Heart right ventricle (tissue), 16 donors: Measurements from ENCODE around the gene LINGO3. TPM values are rescaled to one million over a fixed set of nuclear protein-coding genes. Genes with fewer than 3 reads are reported as not detected.

ENCODE experiments used
- ATAC-seq, 8 donors: fragments of 200-7000 bp; cut with Tn5 transposase; one replicate each; pipeline ENCODE4 v1.9.1; 2020; ENCODE audit warnings: mild to moderate bottlenecking in 8 of 8, moderate library complexity in 8 of 8, moderate number of reproducible peaks in 1 of 8
- DNase-seq, 2 donors: peaks; one replicate each; pipeline ENCODE4 v3.0.0-alpha.2; 2020
- H3K27ac ChIP-seq, 10 donors: fragments of 200-600 bp; sonication (generic) in 2 of 10; one replicate each; pipeline versions ENCODE4 v1.5.0 to v1.8.0; 2020 to 2022; ENCODE audit warnings: mild to moderate bottlenecking in 3 of 10
- H3K27me3 ChIP-seq, 7 donors: fragments of 200-600 bp; one replicate each; pipeline ENCODE4 v1.8.0; 2021 to 2022; ENCODE audit warnings: mild to moderate bottlenecking in 2 of 7
- H3K36me3 ChIP-seq, 9 donors: fragments of 200-600 bp; sonication (generic) in 1 of 9; one replicate each; pipeline versions ENCODE4 v1.5.0 to v1.8.0; 2020 to 2022; ENCODE audit warnings: mild to moderate bottlenecking in 2 of 9
- H3K4me1 ChIP-seq, 9 donors: fragments of 200-600 bp; sonication (generic) in 1 of 9; one replicate each; pipeline versions ENCODE4 v1.5.0 to v1.8.0; 2020 to 2022; ENCODE audit warnings: mild to moderate bottlenecking in 4 of 9
- H3K4me3 ChIP-seq, 10 donors: fragments of 200-600 bp; sonication (generic) in 2 of 10; one replicate each; pipeline versions ENCODE4 v1.5.0 to v1.8.0; 2020 to 2022; ENCODE audit warnings: mild to moderate bottlenecking in 7 of 10, moderate library complexity in 2 of 10
- H3K9me3 ChIP-seq, 11 donors: fragments of 200-600 bp in 10 of 11; sonication (generic) in 2 of 11; one replicate each; pipeline versions ENCODE4 v1.5.0 to v1.8.0; 2013 to 2022; ENCODE audit warnings: mild to moderate bottlenecking in 2 of 11, control low read depth in 1 of 11, moderate library complexity in 1 of 11
- WGBS, 2 donors: extraction: QIAGEN DNeasy Blood & Tissue Kit; methylation state at CpG; one replicate each; pipeline ENCODE4 v1.1.7; 2013; ENCODE audit warnings: inconsistent platforms in 1 of 2; 5-methylcytosine and 5-hydroxymethylcytosine counted together
- intact Hi-C, 10 donors: fragments of 100-400 bp; cut with DNase I; formaldehyde crosslinking; loops; one replicate each; pipeline versions ENCODE4 v1.11.1 to v1.14.2; 2022
- polyA plus RNA-seq, 2 donors: library from polyadenylated mRNA; stranded (reverse); fragments of 200-250 nt; gene quantifications; one replicate each; pipeline ENCODE4 v1.2.3, GENCODE V29; 2013
- total RNA-seq, 10 donors: library from RNA; stranded (reverse); fragmentation: NEBNext Ultra II Directional in 3 of 10; extraction: Animal tissue kit (Norgen Biotek cat#: 25700) in 3 of 10; gene quantifications; one replicate each; pipeline versions ENCODE4 v1.2.1 to v1.2.4, GENCODE V29; 2021 to 2023
- TF ChIP-seq, protein P1 (sequence below), 9 donors: fragments of 200-600 bp; sonication (generic) in 2 of 9; IDR thresholded peaks; one replicate each; pipeline versions ENCODE4 v1.5.0 to v1.8.0; 2021 to 2022; ENCODE audit warnings: antibody characterized with exemption in 9 of 9, mild to moderate bottlenecking in 5 of 9, moderate library complexity in 1 of 9
- donor health status: Arrhythmogenic right ventricular cardiomyopathy.
- donor health status: ischemic (EF 13 %, LVEDD 7.1; RV severe dilation, severe dysfunction).
- donor health status: healthy with polysubstance abuse.
- donor health status: DM: no; HTN: yes; CAD: no.
- donor health status: DM: no; HTN: no; CAD: no.
- donor health status: ischemic (EF 25% LVEDD 6.9; RV normal size, moderate dysfunction).
- donor health status: ischemic (EF 25% LVEDD 5.7; RV mildly dilated, moderate dysfunction).
- donor health status: healthy.
- donor health status: DM: yes; HTN: yes; CAD: no.
- donor health status: Ischemic cardiomyopathy.
- donor health status: ischemic (EF 35%, LVEDD 5.7; RV mildly dilated, moderate dysfunction).
- donor health status: nonischemic (EF 11% LVEDD 7.7; RV severe dilation, severe dysfunction).
- donor health status: DM: yes; HTN: yes; CAD: no.
- donor health status: PGD.
- donor health status: ischemic (EF 29% LVEDD 5.4; RV normal size, mild dysfunction).
- donor health status: nonischemic (EF 23%, LVEDD 6.1; RV moderate dilation, normal function).

The LINGO3 gene
- total and polyA plus RNA-seq, 12 donors, result not detected

DNA sequence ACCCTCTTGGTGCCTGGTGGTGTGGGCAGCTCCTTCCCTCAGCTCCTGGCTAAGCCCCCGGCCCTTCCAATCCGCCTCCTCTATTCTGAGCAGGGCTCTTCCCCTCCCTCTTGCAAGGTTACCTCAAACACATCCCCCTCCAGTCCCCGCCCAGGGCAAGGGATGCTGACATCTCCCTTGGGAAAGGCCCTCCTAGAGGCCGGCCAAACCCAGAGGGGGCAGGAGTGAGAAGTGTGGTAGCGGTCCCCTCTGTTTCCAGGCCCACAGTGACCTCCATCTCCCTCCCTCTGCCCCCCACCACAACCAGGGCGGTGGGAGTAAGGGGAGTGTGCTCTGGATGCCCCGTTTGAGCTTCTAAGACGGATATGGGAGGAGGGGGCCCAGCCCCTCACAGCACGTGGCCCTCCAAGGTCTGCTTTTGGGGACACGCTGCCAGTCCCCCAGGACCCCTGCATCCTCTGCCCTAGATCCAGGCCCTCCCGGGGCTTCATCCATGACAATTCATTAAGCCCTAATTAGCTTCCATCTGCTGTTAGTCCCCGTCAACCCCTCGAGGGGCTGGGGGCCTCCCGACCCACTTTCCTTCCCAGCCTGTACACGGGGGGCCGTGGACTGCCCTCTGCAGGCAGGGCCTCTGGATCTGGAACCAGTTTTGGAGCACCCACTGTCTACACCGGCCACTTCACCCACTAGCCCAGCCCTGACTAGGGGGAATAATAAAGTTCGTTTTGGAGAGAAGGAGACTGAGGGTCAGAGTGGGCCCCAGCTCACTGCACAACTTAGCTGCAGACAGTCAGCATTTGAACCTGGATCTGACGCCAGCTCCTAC is 2.3 kb downstream of the LINGO3 start:
- TF ChIP-seq, protein P1, sequence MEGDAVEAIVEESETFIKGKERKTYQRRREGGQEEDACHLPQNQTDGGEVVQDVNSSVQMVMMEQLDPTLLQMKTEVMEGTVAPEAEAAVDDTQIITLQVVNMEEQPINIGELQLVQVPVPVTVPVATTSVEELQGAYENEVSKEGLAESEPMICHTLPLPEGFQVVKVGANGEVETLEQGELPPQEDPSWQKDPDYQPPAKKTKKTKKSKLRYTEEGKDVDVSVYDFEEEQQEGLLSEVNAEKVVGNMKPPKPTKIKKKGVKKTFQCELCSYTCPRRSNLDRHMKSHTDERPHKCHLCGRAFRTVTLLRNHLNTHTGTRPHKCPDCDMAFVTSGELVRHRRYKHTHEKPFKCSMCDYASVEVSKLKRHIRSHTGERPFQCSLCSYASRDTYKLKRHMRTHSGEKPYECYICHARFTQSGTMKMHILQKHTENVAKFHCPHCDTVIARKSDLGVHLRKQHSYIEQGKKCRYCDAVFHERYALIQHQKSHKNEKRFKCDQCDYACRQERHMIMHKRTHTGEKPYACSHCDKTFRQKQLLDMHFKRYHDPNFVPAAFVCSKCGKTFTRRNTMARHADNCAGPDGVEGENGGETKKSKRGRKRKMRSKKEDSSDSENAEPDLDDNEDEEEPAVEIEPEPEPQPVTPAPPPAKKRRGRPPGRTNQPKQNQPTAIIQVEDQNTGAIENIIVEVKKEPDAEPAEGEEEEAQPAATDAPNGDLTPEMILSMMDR (IDR thresholded peaks at IDR 0.05), result no peak
- Histone ChIP-seq H3K4me3 (no peak overlapping the region), H3K4me1 (peaks cover 5 to 21% (median 8%) of the 10 kb centered on the region in 9 donors), H3K36me3 (no peaks in the 10 kb centered on the region), H3K27me3 (peaks cover 0 to 87% (median 67%) of the 10 kb centered on the region in 7 donors), H3K27ac (no peak overlapping the region), H3K9me3 (no peaks in the 10 kb centered on the region)
- intact Hi-C loops, result no loop called here
- DNase-seq, result no peak
- ATAC-seq, result no peak
- 76 to 77% methylated on average over 19 of the region's 19 CpGs for WGBS, 2 donors

DNA sequence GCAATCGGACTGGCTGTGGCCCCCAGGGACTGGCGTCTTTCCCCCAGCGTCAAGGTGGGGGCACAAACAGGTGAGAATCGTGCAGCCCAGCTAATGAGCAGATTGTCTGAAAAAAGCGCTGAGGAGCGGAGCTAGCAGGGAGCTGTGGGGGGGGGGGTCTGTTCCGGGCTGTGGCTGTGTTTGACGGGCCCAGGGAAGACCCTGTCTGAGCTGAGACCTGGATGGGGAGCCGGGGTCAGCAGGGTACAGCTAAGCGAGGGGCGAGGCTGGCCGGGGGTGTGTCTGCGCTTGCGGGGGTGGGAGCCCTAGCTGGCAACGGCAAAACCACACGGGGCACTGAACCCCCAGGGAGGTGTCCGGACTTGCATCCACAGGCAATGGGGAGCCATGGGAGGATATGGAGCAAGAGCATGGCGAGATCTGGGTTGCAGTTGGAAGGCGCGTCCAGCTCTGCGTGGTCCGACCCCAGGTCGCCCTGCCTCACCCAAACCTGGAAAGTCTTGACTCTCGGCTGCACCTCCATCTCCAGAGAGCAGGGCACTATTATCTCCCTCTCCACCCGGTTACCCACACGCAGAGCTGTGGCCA is 4.6 kb downstream of the LINGO3 start:
- no peak for DNase-seq
- intact Hi-C loops, result no loop called here
- Histone ChIP-seq H3K4me1 (peaks cover 5 to 16% (median 8%) of the 10 kb centered on the region in 9 donors), H3K27me3 (peaks cover 0 to 69% (median 50%) of the 10 kb centered on the region in 7 donors), H3K9me3 (no peaks in the 10 kb centered on the region), H3K27ac (no peak overlapping the region), H3K36me3 (no peaks in the 10 kb centered on the region), H3K4me3 (no peak overlapping the region)
- 79 to 82% methylated on average over 25 to 26 of the region's 26 CpGs for WGBS, 2 donors
- TF ChIP-seq, protein P1 (IDR thresholded peaks at IDR 0.05), result no peak
- no peak for ATAC-seq

DNA sequence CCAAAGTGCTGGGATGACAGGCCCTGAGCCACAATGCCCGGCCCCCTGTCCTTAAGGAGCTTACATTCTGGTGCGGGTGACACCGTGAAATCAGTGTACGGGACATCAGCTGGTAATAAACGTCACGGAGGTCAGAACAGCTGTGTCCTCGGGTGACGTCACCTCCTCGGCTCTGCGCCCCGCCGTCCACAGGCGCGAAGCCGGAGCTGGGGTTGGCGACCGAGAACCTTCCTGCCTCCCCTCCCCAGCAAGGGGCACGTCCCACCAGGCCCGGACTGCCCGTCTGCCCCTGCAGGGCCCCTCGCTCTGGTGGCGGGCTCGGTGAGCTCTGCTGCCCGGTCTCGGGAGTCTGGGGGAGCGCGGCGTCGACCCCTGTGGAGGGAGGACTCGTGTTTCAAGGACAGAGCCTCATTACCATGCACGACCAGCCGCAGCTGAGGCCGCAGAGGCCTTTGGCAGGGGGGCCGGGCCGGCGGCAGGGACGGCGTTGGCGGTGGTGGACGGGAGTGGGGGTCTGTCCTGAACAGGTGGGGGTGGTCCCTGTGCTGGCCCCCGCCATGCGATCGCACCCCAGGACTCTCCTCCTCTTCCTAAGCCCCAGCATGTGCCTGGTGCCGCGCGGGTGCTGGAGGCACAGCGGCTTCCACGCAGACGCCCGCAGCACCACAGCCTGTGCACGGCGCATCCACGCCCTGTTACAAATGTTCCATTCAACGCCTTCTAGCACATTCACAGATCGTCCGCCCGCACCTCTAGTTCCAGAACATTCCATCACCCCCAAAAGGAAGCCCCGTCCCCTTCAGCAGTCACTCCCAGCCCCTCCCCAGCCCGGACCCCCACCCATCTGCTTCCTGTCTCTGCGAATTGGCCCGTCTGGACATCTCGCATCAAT is 5.4 kb downstream of the LINGO3 start:
- intact Hi-C loops, result no loop called here
- peak; percentile 42 to 84 (median 75) for ATAC-seq
- peak overlapping the region in 7 of 10 donors; percentile 7 to 39 (median 12) for H3K4me3 ChIP-seq
- 15 to 18% methylated on average over 62 of the region's 62 CpGs for WGBS, 2 donors
- no peaks in the 10 kb centered on the region for H3K36me3 ChIP-seq
- peaks cover 5 to 13% (median 8%) of the 10 kb centered on the region in 9 donors for H3K4me1 ChIP-seq
- peaks cover 0 to 63% (median 45%) of the 10 kb centered on the region in 7 donors for H3K27me3 ChIP-seq
- TF ChIP-seq, protein P1 (IDR thresholded peaks at IDR 0.05), result no peak
- DNase-seq, result peak; percentile 57 to 66
- no peaks in the 10 kb centered on the region for H3K9me3 ChIP-seq
- H3K27ac ChIP-seq, result no peak overlapping the region

DNA sequence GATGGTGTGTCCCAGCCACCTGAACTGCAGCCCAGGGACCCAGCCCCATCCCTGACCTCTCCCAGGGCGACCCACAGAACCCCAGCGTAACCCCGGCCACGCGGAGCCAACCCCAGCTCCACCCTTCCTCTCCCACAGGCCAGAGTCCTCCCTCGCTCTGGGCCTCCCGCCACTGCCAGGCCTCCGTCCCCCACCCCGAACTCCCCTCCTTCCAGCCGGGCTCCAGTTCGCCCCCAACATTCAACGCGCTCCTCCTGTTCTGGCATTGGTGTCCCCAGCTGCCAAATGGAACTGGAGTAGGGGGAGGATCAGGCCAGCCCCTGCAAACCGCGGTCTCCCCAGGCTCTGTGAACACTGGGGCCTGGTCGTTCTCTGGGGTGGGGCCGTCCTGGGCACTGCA is 7.4 kb downstream of the LINGO3 start:
- H3K9me3 ChIP-seq, result no peaks in the 10 kb centered on the region
- DNase-seq (no peak), ATAC-seq (no peak)
- H3K36me3 ChIP-seq, result no peaks in the 10 kb centered on the region
- no peak overlapping the region for H3K4me3 ChIP-seq
- TF ChIP-seq, protein P1 (IDR thresholded peaks at IDR 0.05), result no peak
- H3K4me1 ChIP-seq, result peaks cover 5 to 13% (median 9%) of the 10 kb centered on the region in 9 donors
- WGBS, 2 donors, result 83% methylated on average over 16 to 17 of the region's 17 CpGs
- H3K27ac ChIP-seq, result no peak overlapping the region
- intact Hi-C loops, result no loop called here
- peaks cover 0 to 43% (median 32%) of the 10 kb centered on the region in 7 donors for H3K27me3 ChIP-seq
